SKM-1 (cell line): ENCODE measurements around the gene BANP.
"Not testable (repeated sequence)": the region's sequence is repeated elsewhere in the genome, so short reads cannot be mapped to it uniquely, and the experiment has no call there.

Source experiments
- DNase-seq: peaks from one replicate; lab custom pipeline; 2025; ENCODE audit not compliant: unreplicated experiment; lab: John Stamatoyannopoulos, UW

Gene BANP

GRCh38 chr16:88098731-88099562 lies 147.7 kb downstream of the BANP start:
- DNase-seq: not testable (repeated sequence)

- DNase-seq: no peak
Measured at GRCh38 chr16:88099563-88099890, 148.3 kb downstream of the BANP start.

GRCh38 chr16:88099956-88100355 lies 148.7 kb downstream of the BANP start:
- DNase-seq: not testable (repeated sequence)

GRCh38 chr16:88100801-88101622 lies 149.8 kb downstream of the BANP start:
- not testable (repeated sequence) for DNase-seq

GRCh38 chr16:88101623-88102105 lies 150.4 kb downstream of the BANP start:
- not testable (repeated sequence) for DNase-seq

GRCh38 chr16:88102597-88102996 lies 151.4 kb downstream of the BANP start:
- no peak for DNase-seq

GRCh38 chr16:88103011-88103410 lies 151.8 kb downstream of the BANP start:
- DNase-seq: no peak

- no peak for DNase-seq
Measured at GRCh38 chr16:88103581-88104188, 152.5 kb downstream of the BANP start.

GRCh38 chr16:88104363-88104762 lies 153.1 kb downstream of the BANP start:
- not testable (repeated sequence) for DNase-seq

- DNase-seq: not testable (repeated sequence)
Measured at GRCh38 chr16:88105574-88106140, 154.4 kb downstream of the BANP start.

GRCh38 chr16:88106566-88106965 lies 155.3 kb downstream of the BANP start:
- not testable (repeated sequence) for DNase-seq

GRCh38 chr16:88108762-88109161 lies 157.5 kb downstream of the BANP start:
- DNase-seq: no peak

- DNase-seq: not testable (repeated sequence)
Measured at GRCh38 chr16:88109726-88110621, 158.7 kb downstream of the BANP start.

- DNase-seq: not testable (repeated sequence)
Measured at GRCh38 chr16:88110875-88111494, 159.8 kb downstream of the BANP start.

GRCh38 chr16:88111976-88112375 lies 160.7 kb downstream of the BANP start:
- DNase-seq: not testable (repeated sequence)

- no peak for DNase-seq
Measured at GRCh38 chr16:88113545-88114045, 162.4 kb downstream of the BANP start.

- DNase-seq: not testable (repeated sequence)
Measured at GRCh38 chr16:88114541-88115228, 163.5 kb downstream of the BANP start.

- no peak for DNase-seq
Measured at GRCh38 chr16:88116121-88116520, 164.9 kb downstream of the BANP start.

GRCh38 chr16:88117476-88117868 lies 166.2 kb downstream of the BANP start:
- no peak for DNase-seq
